Duodenal mucosa (tissue), 2 donors: ENCODE measurements around the gene DOK7.

Source experiments
- H3K27ac ChIP-seq: one replicate; pipeline ENCODE4 v1.7.0; 2013; ENCODE audit warnings: low read depth, low read length
- H3K27me3 ChIP-seq, 2 donors: one replicate each; pipeline ENCODE4 v1.7.0; 2013; ENCODE audit warnings: low read length in 2 of 2, control low read depth in 1 of 2; ENCODE audit not compliant: insufficient read depth in 2 of 2, control insufficient read depth in 1 of 2
- H3K36me3 ChIP-seq, 2 donors: one replicate each; pipeline ENCODE4 v1.7.0; 2013; ENCODE audit warnings: low read length in 2 of 2, control low read depth in 1 of 2; ENCODE audit not compliant: insufficient read depth in 2 of 2, control insufficient read depth in 1 of 2
- H3K4me1 ChIP-seq, 2 donors: one replicate each; pipeline ENCODE4 v1.7.0; 2013; ENCODE audit warnings: low read length in 2 of 2, control low read depth in 1 of 2; ENCODE audit not compliant: insufficient read depth in 2 of 2, control insufficient read depth in 1 of 2
- H3K4me3 ChIP-seq, 2 donors: one replicate each; pipeline ENCODE4 v1.7.0; 2013; ENCODE audit warnings: low read length in 2 of 2, low read depth in 1 of 2
- H3K9ac ChIP-seq, 2 donors: one replicate each; pipeline ENCODE4 v1.7.0; 2013; ENCODE audit warnings: low read length in 2 of 2, low read depth in 1 of 2
- H3K9me3 ChIP-seq, 2 donors: one replicate each; pipeline ENCODE4 v1.7.0; 2013; ENCODE audit warnings: low read length in 2 of 2, control low read depth in 1 of 2; ENCODE audit not compliant: control insufficient read depth in 1 of 2

The DOK7 gene

GRCh38 chr4:3488820-3489219 lies 25.7 kb downstream of the DOK7 start:
- Histone ChIP-seq H3K4me1 (peaks cover 6 to 11% of the 10 kb centered on the region in 2 donors), H3K27ac (no peak overlapping the region), H3K9me3 (no peaks in the 10 kb centered on the region), H3K4me3 (no peak overlapping the region), H3K36me3 (no peaks in the 10 kb centered on the region), H3K9ac (no peak overlapping the region), H3K27me3 (peaks cover 13 to 63% of the 10 kb centered on the region in 2 donors)

GRCh38 chr4:3489451-3489962 lies 26.4 kb downstream of the DOK7 start:
- Histone ChIP-seq H3K4me3 (no peak overlapping the region), H3K9ac (no peak overlapping the region), H3K9me3 (no peaks in the 10 kb centered on the region), H3K27me3 (peaks cover 7 to 63% of the 10 kb centered on the region in 2 donors), H3K27ac (no peak overlapping the region), H3K36me3 (no peaks in the 10 kb centered on the region), H3K4me1 (peaks cover 5 to 9% of the 10 kb centered on the region in 2 donors)

GRCh38 chr4:3491681-3492405 lies 28.7 kb downstream of the DOK7 start:
- no peaks in the 10 kb centered on the region for H3K36me3 ChIP-seq
- no peak overlapping the region for H3K27ac ChIP-seq
- H3K9ac ChIP-seq: no peak overlapping the region
- no peak overlapping the region for H3K4me3 ChIP-seq
- no peaks in the 10 kb centered on the region for H3K9me3 ChIP-seq
- peaks cover 0 to 50% of the 10 kb centered on the region in 2 donors for H3K27me3 ChIP-seq
- no peaks in the 10 kb centered on the region for H3K4me1 ChIP-seq

- no peak overlapping the region for H3K4me3 ChIP-seq
- H3K27ac ChIP-seq: no peak overlapping the region
- H3K36me3 ChIP-seq: no peaks in the 10 kb centered on the region
- H3K9me3 ChIP-seq: no peaks in the 10 kb centered on the region
- H3K4me1 ChIP-seq: no peaks in the 10 kb centered on the region
- H3K9ac ChIP-seq: no peak overlapping the region
- H3K27me3 ChIP-seq: peaks cover 0 to 43% of the 10 kb centered on the region in 2 donors
Observed at GRCh38 chr4:3492741-3493719, 29.9 kb downstream of the DOK7 start.

GRCh38 chr4:3493720-3494461 lies 30.8 kb downstream of the DOK7 start:
- Histone ChIP-seq H3K9me3 (no peaks in the 10 kb centered on the region), H3K27ac (no peak overlapping the region), H3K36me3 (no peaks in the 10 kb centered on the region), H3K4me1 (no peaks in the 10 kb centered on the region), H3K27me3 (peaks cover 0 to 40% of the 10 kb centered on the region in 2 donors), H3K4me3 (no peak overlapping the region), H3K9ac (no peak overlapping the region)

- H3K36me3 ChIP-seq: no peaks in the 10 kb centered on the region
- H3K4me1 ChIP-seq: no peaks in the 10 kb centered on the region
- no peak overlapping the region for H3K9ac ChIP-seq
- H3K9me3 ChIP-seq: no peaks in the 10 kb centered on the region
- H3K27ac ChIP-seq: no peak overlapping the region
- H3K4me3 ChIP-seq: no peak overlapping the region
- H3K27me3 ChIP-seq: peaks cover 0 to 36% of the 10 kb centered on the region in 2 donors
Observed at GRCh38 chr4:3494462-3494871, 31.4 kb downstream of the DOK7 start.

GRCh38 chr4:3495204-3495975 lies 32.3 kb downstream of the DOK7 start:
- Histone ChIP-seq H3K9ac (no peak overlapping the region), H3K27me3 (peaks cover 0 to 34% of the 10 kb centered on the region in 2 donors), H3K4me1 (no peaks in the 10 kb centered on the region), H3K36me3 (no peaks in the 10 kb centered on the region), H3K4me3 (no peak overlapping the region), H3K9me3 (no peaks in the 10 kb centered on the region), H3K27ac (no peak overlapping the region)

GRCh38 chr4:3496021-3496420 lies 32.9 kb downstream of the DOK7 start:
- H3K4me1 ChIP-seq: no peaks in the 10 kb centered on the region
- H3K27me3 ChIP-seq: peaks cover 0 to 34% of the 10 kb centered on the region in 2 donors
- no peak overlapping the region for H3K4me3 ChIP-seq
- no peak overlapping the region for H3K27ac ChIP-seq
- H3K36me3 ChIP-seq: no peaks in the 10 kb centered on the region
- H3K9me3 ChIP-seq: no peaks in the 10 kb centered on the region
- H3K9ac ChIP-seq: no peak overlapping the region

GRCh38 chr4:3497095-3497494 lies 34.0 kb downstream of the DOK7 start:
- Histone ChIP-seq H3K4me3 (no peak overlapping the region), H3K36me3 (peaks cover 0 to 7% of the 10 kb centered on the region in 2 donors), H3K9me3 (no peaks in the 10 kb centered on the region)

More at GRCh38 chr4:3497095-3497494, 34.0 kb downstream of the DOK7 start:
- H3K9ac ChIP-seq: no peak overlapping the region
- H3K27ac ChIP-seq: no peak overlapping the region
- H3K27me3 ChIP-seq: peaks cover 0 to 27% of the 10 kb centered on the region in 2 donors
- H3K4me1 ChIP-seq: no peaks in the 10 kb centered on the region
